GM23338 (cell line): ENCODE results near the gene PAXX. TPM values are rescaled to one million over a fixed set of nuclear protein-coding genes. Genes with fewer than 3 reads are reported as not detected.

Source experiments
- ATAC-seq: fragments of 200-7000 bp; cut with Tn5 transposase; 3 replicates; pipeline ENCODE4 v1.9.1; 2020
- DNase-seq: peaks from one replicate; pipeline ENCODE4 v3.0.0-alpha.2; 2015; ENCODE audit warnings: low spot score
- H2AFZ ChIP-seq: fragments of 200-600 bp; sonication (generic); 2 replicates; pipeline ENCODE4 v1.8.0; 2016; ENCODE audit warnings: antibody characterized with exemption, mild to moderate bottlenecking, moderate library complexity
- H3F3A ChIP-seq: fragments of 200-600 bp; sonication (generic); replicated peaks from 2 replicates; pipeline ENCODE4 v1.8.0; 2017; ENCODE audit warnings: antibody characterized with exemption, mixed run types, low read depth
- H3K27ac ChIP-seq: fragments of 200-600 bp; sonication (generic); 2 replicates; pipeline ENCODE4 v1.6.1; 2016; ENCODE audit warnings: low read depth
- H3K27me3 ChIP-seq: fragments of 200-600 bp; sonication (generic); 2 replicates; pipeline ENCODE4 v1.8.0; 2016; ENCODE audit warnings: mild to moderate bottlenecking, mixed run types, moderate library complexity; ENCODE audit not compliant: insufficient read depth
- H3K36me3 ChIP-seq: fragments of 200-600 bp; sonication (generic); 2 replicates; pipeline ENCODE4 v1.8.0; 2016; ENCODE audit warnings: mild to moderate bottlenecking; ENCODE audit not compliant: insufficient read depth
- H3K4me1 ChIP-seq: fragments of 200-600 bp; sonication (generic); 2 replicates; pipeline ENCODE4 v1.8.0; 2016; ENCODE audit warnings: mild to moderate bottlenecking, moderate library complexity; ENCODE audit not compliant: insufficient read depth
- H3K4me2 ChIP-seq: fragments of 200-600 bp; sonication (generic); 2 replicates; pipeline ENCODE4 v1.7.1; 2017; ENCODE audit warnings: mixed run types
- H3K4me3 ChIP-seq: fragments of 200-600 bp; sonication (generic); 2 replicates; pipeline ENCODE4 v1.6.1; 2016; ENCODE audit warnings: mixed run types
- H3K79me2 ChIP-seq: fragments of 200-600 bp; sonication (generic); replicated peaks from 2 replicates; pipeline ENCODE4 v1.8.0; 2017; ENCODE audit warnings: mild to moderate bottlenecking; ENCODE audit not compliant: insufficient read depth
- H3K9me2 ChIP-seq: fragments of 200-600 bp; sonication (generic); 2 replicates; pipeline ENCODE4 v1.8.0; 2017; ENCODE audit not compliant: insufficient read depth
- H4K20me1 ChIP-seq: fragments of 200-600 bp; sonication (generic); replicated peaks from 2 replicates; pipeline ENCODE4 v1.8.0; 2017; ENCODE audit warnings: mild to moderate bottlenecking; ENCODE audit not compliant: insufficient read depth
- H3K27ac Mint-ChIP-seq: 2 replicates; pipeline ENCODE4 v1.8.0; 2020; ENCODE audit warnings: inconsistent platforms, mild to moderate bottlenecking, moderate library complexity, mixed read lengths
- H3K27me3 Mint-ChIP-seq: 3 replicates; pipeline ENCODE4 v1.8.0; 2022; ENCODE audit warnings: low read depth, mild to moderate bottlenecking, moderate library complexity, mixed read lengths, inconsistent platforms; ENCODE audit not compliant: insufficient read depth, poor library complexity
- H3K36me3 Mint-ChIP-seq: 3 replicates; pipeline ENCODE4 v1.8.0; 2021; ENCODE audit warnings: low read depth, mild to moderate bottlenecking, inconsistent platforms, moderate library complexity, mixed read lengths
- H3K4me1 Mint-ChIP-seq: 3 replicates; pipeline ENCODE4 v1.8.0; 2020; ENCODE audit warnings: mild to moderate bottlenecking, inconsistent platforms, mixed read lengths
- H3K4me3 Mint-ChIP-seq: 3 replicates; pipeline ENCODE4 v1.8.0; 2021; ENCODE audit warnings: moderate library complexity, mild to moderate bottlenecking, inconsistent platforms, mixed read lengths
- H3K9me3 Mint-ChIP-seq: 3 replicates; pipeline ENCODE4 v1.8.0; 2020; ENCODE audit warnings: moderate library complexity, mild to moderate bottlenecking, inconsistent platforms, mixed read lengths
- STAT1 ChIP-seq: IDR thresholded peaks from one replicate; pipeline ENCODE4 v1.6.1; 2016; ENCODE audit warnings: antibody characterized with exemption; ENCODE audit not compliant: unreplicated experiment
- polyA plus RNA-seq: library from polyadenylated mRNA; unstranded; fragments of >200 nt; fragmentation: Nextera tagmentation; extraction: Ambion mirVana; gene quantifications from 2 replicates; pipeline ENCODE4 v1.2.1, GENCODE V29; 2016
- total RNA-seq: library from RNA; depleted of rRNA; stranded (reverse); fragments of >200 nt; shearing (Covaris generic); gene quantifications from 2 replicates; pipeline ENCODE4 v1.2.3, GENCODE V29; 2014
- TF ChIP-seq, protein P1 (sequence below): fragments of 250-450 bp; sonication (Bioruptor Pico); IDR thresholded peaks from 2 replicates; pipeline ENCODE4 v1.5.0; 2020; ENCODE audit warnings: mild to moderate bottlenecking, moderate library complexity
- TF ChIP-seq, protein P2 (sequence below): IDR thresholded peaks from one replicate; pipeline ENCODE4 v1.6.1; 2018; ENCODE audit warnings: antibody characterized with exemption; ENCODE audit not compliant: unreplicated experiment

Gene PAXX
- total and polyA plus RNA-seq, 2 experiments from 2014 or later = 71.5 to 86.0 TPM

GRCh38 chr9:136972743-136973142 lies 19.5 kb upstream of the PAXX start (continued):
- TF ChIP-seq, protein P1, sequence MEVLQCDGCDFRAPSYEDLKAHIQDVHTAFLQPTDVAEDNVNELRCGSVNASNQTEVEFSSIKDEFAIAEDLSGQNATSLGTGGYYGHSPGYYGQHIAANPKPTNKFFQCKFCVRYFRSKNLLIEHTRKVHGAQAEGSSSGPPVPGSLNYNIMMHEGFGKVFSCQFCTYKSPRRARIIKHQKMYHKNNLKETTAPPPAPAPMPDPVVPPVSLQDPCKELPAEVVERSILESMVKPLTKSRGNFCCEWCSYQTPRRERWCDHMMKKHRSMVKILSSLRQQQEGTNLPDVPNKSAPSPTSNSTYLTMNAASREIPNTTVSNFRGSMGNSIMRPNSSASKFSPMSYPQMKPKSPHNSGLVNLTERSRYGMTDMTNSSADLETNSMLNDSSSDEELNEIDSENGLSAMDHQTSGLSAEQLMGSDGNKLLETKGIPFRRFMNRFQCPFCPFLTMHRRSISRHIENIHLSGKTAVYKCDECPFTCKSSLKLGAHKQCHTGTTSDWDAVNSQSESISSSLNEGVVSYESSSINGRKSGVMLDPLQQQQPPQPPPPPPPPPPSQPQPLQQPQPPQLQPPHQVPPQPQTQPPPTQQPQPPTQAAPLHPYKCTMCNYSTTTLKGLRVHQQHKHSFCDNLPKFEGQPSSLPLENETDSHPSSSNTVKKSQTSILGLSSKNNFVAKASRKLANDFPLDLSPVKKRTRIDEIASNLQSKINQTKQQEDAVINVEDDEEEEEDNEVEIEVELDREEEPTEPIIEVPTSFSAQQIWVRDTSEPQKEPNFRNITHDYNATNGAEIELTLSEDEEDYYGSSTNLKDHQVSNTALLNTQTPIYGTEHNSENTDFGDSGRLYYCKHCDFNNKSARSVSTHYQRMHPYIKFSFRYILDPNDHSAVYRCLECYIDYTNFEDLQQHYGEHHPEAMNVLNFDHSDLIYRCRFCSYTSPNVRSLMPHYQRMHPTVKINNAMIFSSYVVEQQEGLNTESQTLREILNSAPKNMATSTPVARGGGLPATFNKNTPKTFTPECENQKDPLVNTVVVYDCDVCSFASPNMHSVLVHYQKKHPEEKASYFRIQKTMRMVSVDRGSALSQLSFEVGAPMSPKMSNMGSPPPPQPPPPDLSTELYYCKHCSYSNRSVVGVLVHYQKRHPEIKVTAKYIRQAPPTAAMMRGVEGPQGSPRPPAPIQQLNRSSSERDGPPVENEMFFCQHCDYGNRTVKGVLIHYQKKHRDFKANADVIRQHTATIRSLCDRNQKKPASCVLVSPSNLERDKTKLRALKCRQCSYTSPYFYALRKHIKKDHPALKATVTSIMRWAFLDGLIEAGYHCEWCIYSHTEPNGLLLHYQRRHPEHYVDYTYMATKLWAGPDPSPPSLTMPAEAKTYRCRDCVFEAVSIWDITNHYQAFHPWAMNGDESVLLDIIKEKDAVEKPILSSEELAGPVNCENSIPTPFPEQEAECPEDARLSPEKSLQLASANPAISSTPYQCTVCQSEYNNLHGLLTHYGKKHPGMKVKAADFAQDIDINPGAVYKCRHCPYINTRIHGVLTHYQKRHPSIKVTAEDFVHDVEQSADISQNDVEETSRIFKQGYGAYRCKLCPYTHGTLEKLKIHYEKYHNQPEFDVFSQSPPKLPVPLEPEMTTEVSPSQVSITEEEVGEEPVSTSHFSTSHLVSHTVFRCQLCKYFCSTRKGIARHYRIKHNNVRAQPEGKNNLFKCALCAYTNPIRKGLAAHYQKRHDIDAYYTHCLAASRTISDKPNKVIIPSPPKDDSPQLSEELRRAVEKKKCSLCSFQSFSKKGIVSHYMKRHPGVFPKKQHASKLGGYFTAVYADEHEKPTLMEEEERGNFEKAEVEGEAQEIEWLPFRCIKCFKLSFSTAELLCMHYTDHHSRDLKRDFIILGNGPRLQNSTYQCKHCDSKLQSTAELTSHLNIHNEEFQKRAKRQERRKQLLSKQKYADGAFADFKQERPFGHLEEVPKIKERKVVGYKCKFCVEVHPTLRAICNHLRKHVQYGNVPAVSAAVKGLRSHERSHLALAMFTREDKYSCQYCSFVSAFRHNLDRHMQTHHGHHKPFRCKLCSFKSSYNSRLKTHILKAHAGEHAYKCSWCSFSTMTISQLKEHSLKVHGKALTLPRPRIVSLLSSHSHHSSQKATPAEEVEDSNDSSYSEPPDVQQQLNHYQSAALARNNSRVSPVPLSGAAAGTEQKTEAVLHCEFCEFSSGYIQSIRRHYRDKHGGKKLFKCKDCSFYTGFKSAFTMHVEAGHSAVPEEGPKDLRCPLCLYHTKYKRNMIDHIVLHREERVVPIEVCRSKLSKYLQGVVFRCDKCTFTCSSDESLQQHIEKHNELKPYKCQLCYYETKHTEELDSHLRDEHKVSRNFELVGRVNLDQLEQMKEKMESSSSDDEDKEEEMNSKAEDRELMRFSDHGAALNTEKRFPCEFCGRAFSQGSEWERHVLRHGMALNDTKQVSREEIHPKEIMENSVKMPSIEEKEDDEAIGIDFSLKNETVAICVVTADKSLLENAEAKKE (CRISPR knock-in tag) = no peak

DNA sequence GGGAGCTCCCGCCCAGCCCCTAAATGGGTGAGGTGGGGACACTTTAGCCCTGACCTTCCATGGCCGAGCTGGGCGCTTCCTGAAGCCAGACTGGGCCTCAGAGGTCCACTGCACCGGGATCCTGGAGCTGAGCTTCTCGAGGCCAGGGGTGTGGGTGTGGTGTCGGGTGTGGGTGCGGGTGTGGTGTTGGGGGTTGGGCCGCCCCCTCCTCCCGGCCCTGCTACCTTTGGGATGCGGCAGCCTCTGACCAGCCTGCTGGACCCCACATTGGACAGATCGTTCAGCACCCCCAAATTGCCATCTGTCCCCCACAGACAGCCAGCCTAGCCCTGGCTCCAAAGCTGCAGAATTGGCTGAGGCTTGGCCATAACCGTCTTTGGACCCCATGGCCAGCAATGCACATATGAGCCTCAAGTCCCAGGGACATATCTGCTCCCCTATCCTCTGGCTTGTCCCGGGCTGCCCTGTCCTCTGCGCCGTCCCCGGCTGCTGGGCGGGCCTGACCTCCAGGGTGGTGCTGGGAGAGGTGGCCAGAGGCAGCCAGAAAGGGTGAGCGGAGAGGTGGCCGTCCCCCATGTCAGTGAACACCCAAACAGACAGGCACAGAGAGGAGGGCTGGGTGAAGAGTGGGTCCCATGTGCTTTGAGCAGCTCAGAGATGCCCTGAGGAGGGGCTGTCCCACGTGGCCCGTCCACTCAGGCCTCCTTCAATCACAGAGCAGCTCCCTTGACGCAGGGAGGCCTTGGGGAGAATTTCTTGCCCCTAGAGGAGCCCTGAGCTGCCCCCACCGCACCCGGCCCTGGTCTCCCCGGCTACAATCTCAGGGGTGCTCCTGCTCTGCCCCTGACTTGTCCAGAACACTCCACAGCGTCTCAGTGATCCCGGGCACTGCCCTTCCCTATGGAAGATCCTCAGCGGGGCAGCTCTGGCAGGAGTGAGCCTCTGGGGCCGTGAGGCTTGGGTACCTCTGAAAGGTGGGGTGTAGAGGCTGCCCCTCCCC lies 18.3 kb upstream of the PAXX start:
- no peak overlapping the region for H3K4me3 Mint-ChIP-seq
- Histone ChIP-seq H3K4me3 (no peak overlapping the region), H3K4me2 (no peak overlapping the region), H3K27ac (no peak overlapping the region), H3K36me3 (no peaks in the 10 kb centered on the region), H3K4me1 (no peaks in the 10 kb centered on the region), H3K79me2 (no peaks in the 10 kb centered on the region), H3K27me3 (no peaks in the 10 kb centered on the region), H4K20me1 (no peaks in the 10 kb centered on the region), H3F3A (no peaks in the 10 kb centered on the region), H2AFZ (no peak overlapping the region), H3K9me2 (no peaks in the 10 kb centered on the region)
- no peaks in the 10 kb centered on the region for H3K9me3 Mint-ChIP-seq
- H3K27ac Mint-ChIP-seq = no peak overlapping the region
- peaks cover 2% of the 10 kb centered on the region; the same call in 1 of the 3 replicates for H3K4me1 Mint-ChIP-seq
- no peaks in the 10 kb centered on the region for H3K36me3 Mint-ChIP-seq
- peaks cover 7% of the 10 kb centered on the region for H3K27me3 Mint-ChIP-seq
- DNase-seq (no peak), ATAC-seq (no peak)
- TF ChIP-seq, protein P2, sequence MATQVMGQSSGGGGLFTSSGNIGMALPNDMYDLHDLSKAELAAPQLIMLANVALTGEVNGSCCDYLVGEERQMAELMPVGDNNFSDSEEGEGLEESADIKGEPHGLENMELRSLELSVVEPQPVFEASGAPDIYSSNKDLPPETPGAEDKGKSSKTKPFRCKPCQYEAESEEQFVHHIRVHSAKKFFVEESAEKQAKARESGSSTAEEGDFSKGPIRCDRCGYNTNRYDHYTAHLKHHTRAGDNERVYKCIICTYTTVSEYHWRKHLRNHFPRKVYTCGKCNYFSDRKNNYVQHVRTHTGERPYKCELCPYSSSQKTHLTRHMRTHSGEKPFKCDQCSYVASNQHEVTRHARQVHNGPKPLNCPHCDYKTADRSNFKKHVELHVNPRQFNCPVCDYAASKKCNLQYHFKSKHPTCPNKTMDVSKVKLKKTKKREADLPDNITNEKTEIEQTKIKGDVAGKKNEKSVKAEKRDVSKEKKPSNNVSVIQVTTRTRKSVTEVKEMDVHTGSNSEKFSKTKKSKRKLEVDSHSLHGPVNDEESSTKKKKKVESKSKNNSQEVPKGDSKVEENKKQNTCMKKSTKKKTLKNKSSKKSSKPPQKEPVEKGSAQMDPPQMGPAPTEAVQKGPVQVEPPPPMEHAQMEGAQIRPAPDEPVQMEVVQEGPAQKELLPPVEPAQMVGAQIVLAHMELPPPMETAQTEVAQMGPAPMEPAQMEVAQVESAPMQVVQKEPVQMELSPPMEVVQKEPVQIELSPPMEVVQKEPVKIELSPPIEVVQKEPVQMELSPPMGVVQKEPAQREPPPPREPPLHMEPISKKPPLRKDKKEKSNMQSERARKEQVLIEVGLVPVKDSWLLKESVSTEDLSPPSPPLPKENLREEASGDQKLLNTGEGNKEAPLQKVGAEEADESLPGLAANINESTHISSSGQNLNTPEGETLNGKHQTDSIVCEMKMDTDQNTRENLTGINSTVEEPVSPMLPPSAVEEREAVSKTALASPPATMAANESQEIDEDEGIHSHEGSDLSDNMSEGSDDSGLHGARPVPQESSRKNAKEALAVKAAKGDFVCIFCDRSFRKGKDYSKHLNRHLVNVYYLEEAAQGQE = no peak
- TF ChIP-seq STAT1 = no peak
- TF ChIP-seq, protein P1 (CRISPR knock-in tag) = no peak
